SK-N-SH treated with all-trans-retinoic acid at 6 μM for 48 hours (cell line): Measurements from ENCODE around the gene MRGPRG.

Source experiments
- ATAC-seq: fragments of 200-7000 bp; cut with Tn5 transposase; 3 replicates; pipeline ENCODE4 v1.9.1; 2020; ENCODE audit warnings: mild to moderate bottlenecking, moderate library complexity
- ARNTL ChIP-seq: fragments of 450-650 bp; formaldehyde crosslinking; IDR thresholded peaks from 2 replicates; pipeline ENCODE4 v1.5.0; 2020; ENCODE audit warnings: low read depth, mild to moderate bottlenecking, moderate library complexity, borderline replicate concordance
- BACH2 ChIP-seq: fragments of 250-450 bp; sonication (Bioruptor Pico); IDR thresholded peaks from 2 replicates; pipeline ENCODE4 v1.9.0; 2021; ENCODE audit warnings: mild to moderate bottlenecking, borderline replicate concordance
- CSDC2 ChIP-seq: fragments of 250-450 bp; sonication (Bioruptor Pico); IDR thresholded peaks from 2 replicates; pipeline ENCODE4 v1.5.0; 2020; ENCODE audit warnings: mild to moderate bottlenecking, moderate library complexity
- GLIS3 ChIP-seq: fragments of 250-450 bp; sonication (Bioruptor Pico); IDR thresholded peaks from 2 replicates; pipeline ENCODE4 v1.5.0; 2020; ENCODE audit warnings: mild to moderate bottlenecking, moderate library complexity
- ISL1 ChIP-seq: fragments of 250-450 bp; sonication (Bioruptor Pico); IDR thresholded peaks from 2 replicates; pipeline ENCODE4 v2.1.2; 2022; ENCODE audit warnings: mild to moderate bottlenecking, moderate library complexity
- OSR1 ChIP-seq: fragments of 250-450 bp; sonication (Bioruptor Pico); IDR thresholded peaks from 2 replicates; pipeline ENCODE4 v1.8.0; 2022; ENCODE audit warnings: moderate library complexity, mild to moderate bottlenecking, inconsistent platforms
- PATZ1 ChIP-seq: fragments of 250-450 bp; sonication (Bioruptor Pico); IDR thresholded peaks from 2 replicates; pipeline ENCODE4 v1.8.0; 2020; ENCODE audit warnings: mild to moderate bottlenecking, moderate library complexity, borderline replicate concordance
- PPARA ChIP-seq: fragments of 250-450 bp; sonication (Bioruptor Pico); IDR thresholded peaks from 2 replicates; pipeline ENCODE4 v1.5.0; 2020; ENCODE audit warnings: mild to moderate bottlenecking, borderline replicate concordance
- RARB ChIP-seq: fragments of 250-450 bp; sonication (Bioruptor Pico); IDR thresholded peaks from 2 replicates; pipeline ENCODE4 v1.8.0; 2021; ENCODE audit warnings: mild to moderate bottlenecking, moderate library complexity
- SNAI2 ChIP-seq: fragments of 250-450 bp; sonication (Bioruptor Pico); IDR thresholded peaks from 2 replicates; pipeline ENCODE4 v1.5.0; 2020; ENCODE audit warnings: mild to moderate bottlenecking, moderate library complexity
- TOX ChIP-seq: fragments of 250-450 bp; sonication (Bioruptor Pico); IDR thresholded peaks from 2 replicates; pipeline ENCODE4 v1.8.0; 2021; ENCODE audit warnings: mild to moderate bottlenecking, moderate library complexity, borderline replicate concordance
- ZC3H10 ChIP-seq: fragments of 250-450 bp; sonication (Bioruptor Pico); IDR thresholded peaks from 2 replicates; pipeline ENCODE4 v1.5.1; 2021; ENCODE audit warnings: mild to moderate bottlenecking, moderate library complexity
- ZFP30 ChIP-seq: fragments of 450-650 bp; formaldehyde crosslinking; IDR thresholded peaks from 2 replicates; pipeline ENCODE4 v1.5.0; 2022; ENCODE audit warnings: mild to moderate bottlenecking, moderate library complexity
- ZNF565 ChIP-seq: fragments of 450-650 bp; formaldehyde crosslinking; conservative IDR thresholded peaks from 2 replicates; pipeline ENCODE4 v1.5.0; 2020; ENCODE audit warnings: low read depth, mild to moderate bottlenecking, moderate library complexity
- ZNF70 ChIP-seq: fragments of 450-650 bp; formaldehyde crosslinking; IDR thresholded peaks from 2 replicates; pipeline ENCODE4 v1.5.0; 2020; ENCODE audit warnings: mild to moderate bottlenecking, moderate library complexity
- ZNF8 ChIP-seq: fragments of 450-650 bp; formaldehyde crosslinking; IDR thresholded peaks from 2 replicates; pipeline ENCODE4 v1.5.0; 2020; ENCODE audit warnings: mild to moderate bottlenecking, moderate library complexity
- TF ChIP-seq, protein P1 (sequence below): fragments of 250-450 bp; sonication (Bioruptor Pico); IDR thresholded peaks from 2 replicates; pipeline ENCODE4 v1.5.0; 2020; ENCODE audit warnings: mild to moderate bottlenecking, moderate library complexity
- TF ChIP-seq, protein P2 (sequence below): fragments of 250-450 bp; sonication (Bioruptor Pico); IDR thresholded peaks from 2 replicates; pipeline ENCODE4 v1.8.0; 2021; ENCODE audit warnings: low read depth, mild to moderate bottlenecking, moderate library complexity, borderline replicate concordance
- TF ChIP-seq, protein P3 (sequence below): fragments of 250-450 bp; sonication (Bioruptor Pico); IDR thresholded peaks from 2 replicates; pipeline ENCODE4 v1.5.1; 2021; ENCODE audit warnings: mild to moderate bottlenecking, moderate library complexity

The MRGPRG gene

GRCh38 chr11:3176487-3176886, 42.1 kb downstream of the MRGPRG start:
- no peak for TF ChIP-seq SNAI2 (CRISPR knock-in tag)
- TF ChIP-seq, protein P1, sequence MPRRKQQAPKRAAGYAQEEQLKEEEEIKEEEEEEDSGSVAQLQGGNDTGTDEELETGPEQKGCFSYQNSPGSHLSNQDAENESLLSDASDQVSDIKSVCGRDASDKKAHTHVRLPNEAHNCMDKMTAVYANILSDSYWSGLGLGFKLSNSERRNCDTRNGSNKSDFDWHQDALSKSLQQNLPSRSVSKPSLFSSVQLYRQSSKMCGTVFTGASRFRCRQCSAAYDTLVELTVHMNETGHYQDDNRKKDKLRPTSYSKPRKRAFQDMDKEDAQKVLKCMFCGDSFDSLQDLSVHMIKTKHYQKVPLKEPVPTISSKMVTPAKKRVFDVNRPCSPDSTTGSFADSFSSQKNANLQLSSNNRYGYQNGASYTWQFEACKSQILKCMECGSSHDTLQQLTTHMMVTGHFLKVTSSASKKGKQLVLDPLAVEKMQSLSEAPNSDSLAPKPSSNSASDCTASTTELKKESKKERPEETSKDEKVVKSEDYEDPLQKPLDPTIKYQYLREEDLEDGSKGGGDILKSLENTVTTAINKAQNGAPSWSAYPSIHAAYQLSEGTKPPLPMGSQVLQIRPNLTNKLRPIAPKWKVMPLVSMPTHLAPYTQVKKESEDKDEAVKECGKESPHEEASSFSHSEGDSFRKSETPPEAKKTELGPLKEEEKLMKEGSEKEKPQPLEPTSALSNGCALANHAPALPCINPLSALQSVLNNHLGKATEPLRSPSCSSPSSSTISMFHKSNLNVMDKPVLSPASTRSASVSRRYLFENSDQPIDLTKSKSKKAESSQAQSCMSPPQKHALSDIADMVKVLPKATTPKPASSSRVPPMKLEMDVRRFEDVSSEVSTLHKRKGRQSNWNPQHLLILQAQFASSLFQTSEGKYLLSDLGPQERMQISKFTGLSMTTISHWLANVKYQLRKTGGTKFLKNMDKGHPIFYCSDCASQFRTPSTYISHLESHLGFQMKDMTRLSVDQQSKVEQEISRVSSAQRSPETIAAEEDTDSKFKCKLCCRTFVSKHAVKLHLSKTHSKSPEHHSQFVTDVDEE (CRISPR knock-in tag) = no peak
- TF ChIP-seq, protein P2, sequence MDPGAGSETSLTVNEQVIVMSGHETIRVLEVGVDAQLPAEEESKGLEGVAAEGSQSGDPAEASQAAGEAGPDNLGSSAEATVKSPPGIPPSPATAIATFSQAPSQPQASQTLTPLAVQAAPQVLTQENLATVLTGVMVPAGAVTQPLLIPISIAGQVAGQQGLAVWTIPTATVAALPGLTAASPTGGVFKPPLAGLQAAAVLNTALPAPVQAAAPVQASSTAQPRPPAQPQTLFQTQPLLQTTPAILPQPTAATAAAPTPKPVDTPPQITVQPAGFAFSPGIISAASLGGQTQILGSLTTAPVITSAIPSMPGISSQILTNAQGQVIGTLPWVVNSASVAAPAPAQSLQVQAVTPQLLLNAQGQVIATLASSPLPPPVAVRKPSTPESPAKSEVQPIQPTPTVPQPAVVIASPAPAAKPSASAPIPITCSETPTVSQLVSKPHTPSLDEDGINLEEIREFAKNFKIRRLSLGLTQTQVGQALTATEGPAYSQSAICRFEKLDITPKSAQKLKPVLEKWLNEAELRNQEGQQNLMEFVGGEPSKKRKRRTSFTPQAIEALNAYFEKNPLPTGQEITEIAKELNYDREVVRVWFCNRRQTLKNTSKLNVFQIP (CRISPR knock-in tag) = no peak
- TF ChIP-seq ZNF8 = no peak
- no peak for TF ChIP-seq ARNTL
- no peak for TF ChIP-seq GLIS3 (CRISPR knock-in tag)
- no peak for TF ChIP-seq TOX (CRISPR knock-in tag)
- no peak for TF ChIP-seq BACH2 (CRISPR knock-in tag)
- TF ChIP-seq PATZ1 (CRISPR knock-in tag) = no peak
- no peak for TF ChIP-seq OSR1 (CRISPR knock-in tag)
- TF ChIP-seq ZFP30 = no peak
- TF ChIP-seq, protein P3, sequence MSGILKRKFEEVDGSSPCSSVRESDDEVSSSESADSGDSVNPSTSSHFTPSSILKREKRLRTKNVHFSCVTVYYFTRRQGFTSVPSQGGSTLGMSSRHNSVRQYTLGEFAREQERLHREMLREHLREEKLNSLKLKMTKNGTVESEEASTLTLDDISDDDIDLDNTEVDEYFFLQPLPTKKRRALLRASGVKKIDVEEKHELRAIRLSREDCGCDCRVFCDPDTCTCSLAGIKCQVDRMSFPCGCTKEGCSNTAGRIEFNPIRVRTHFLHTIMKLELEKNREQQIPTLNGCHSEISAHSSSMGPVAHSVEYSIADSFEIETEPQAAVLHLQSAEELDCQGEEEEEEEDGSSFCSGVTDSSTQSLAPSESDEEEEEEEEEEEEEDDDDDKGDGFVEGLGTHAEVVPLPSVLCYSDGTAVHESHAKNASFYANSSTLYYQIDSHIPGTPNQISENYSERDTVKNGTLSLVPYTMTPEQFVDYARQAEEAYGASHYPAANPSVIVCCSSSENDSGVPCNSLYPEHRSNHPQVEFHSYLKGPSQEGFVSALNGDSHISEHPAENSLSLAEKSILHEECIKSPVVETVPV = no peak
- TF ChIP-seq PPARA (CRISPR knock-in tag) = no peak
- TF ChIP-seq ZC3H10 (CRISPR knock-in tag) = no peak
- no peak for TF ChIP-seq ISL1 (CRISPR knock-in tag)
- no peak for ATAC-seq

GRCh38 chr11:3175194-3175593, 43.4 kb downstream of the MRGPRG start:
- ATAC-seq = no peak
- TF ChIP-seq PPARA (CRISPR knock-in tag) (no peak), OSR1 (CRISPR knock-in tag) (no peak), CSDC2 (CRISPR knock-in tag) (no peak), ARNTL (no peak), RARB (no peak), ISL1 (CRISPR knock-in tag) (no peak), ZC3H10 (CRISPR knock-in tag) (no peak), ZNF565 (CRISPR knock-in tag) (no peak), ZNF70 (CRISPR knock-in tag) (no peak), GLIS3 (CRISPR knock-in tag) (no peak), ZFP30 (no peak)
- TF ChIP-seq, protein P3 = no peak
- TF ChIP-seq, protein P2 (CRISPR knock-in tag) = no peak
- TF ChIP-seq, protein P1 (CRISPR knock-in tag) = no peak
